ENCODE results near the gene TGFB2. TPM values are rescaled to one million over a fixed set of nuclear protein-coding genes. Genes with fewer than 3 reads are reported as not detected.

Gene TGFB2
- 32.8 TPM for total RNA-seq
- polyA plus RNA-seq = 5.1 TPM

DNA sequence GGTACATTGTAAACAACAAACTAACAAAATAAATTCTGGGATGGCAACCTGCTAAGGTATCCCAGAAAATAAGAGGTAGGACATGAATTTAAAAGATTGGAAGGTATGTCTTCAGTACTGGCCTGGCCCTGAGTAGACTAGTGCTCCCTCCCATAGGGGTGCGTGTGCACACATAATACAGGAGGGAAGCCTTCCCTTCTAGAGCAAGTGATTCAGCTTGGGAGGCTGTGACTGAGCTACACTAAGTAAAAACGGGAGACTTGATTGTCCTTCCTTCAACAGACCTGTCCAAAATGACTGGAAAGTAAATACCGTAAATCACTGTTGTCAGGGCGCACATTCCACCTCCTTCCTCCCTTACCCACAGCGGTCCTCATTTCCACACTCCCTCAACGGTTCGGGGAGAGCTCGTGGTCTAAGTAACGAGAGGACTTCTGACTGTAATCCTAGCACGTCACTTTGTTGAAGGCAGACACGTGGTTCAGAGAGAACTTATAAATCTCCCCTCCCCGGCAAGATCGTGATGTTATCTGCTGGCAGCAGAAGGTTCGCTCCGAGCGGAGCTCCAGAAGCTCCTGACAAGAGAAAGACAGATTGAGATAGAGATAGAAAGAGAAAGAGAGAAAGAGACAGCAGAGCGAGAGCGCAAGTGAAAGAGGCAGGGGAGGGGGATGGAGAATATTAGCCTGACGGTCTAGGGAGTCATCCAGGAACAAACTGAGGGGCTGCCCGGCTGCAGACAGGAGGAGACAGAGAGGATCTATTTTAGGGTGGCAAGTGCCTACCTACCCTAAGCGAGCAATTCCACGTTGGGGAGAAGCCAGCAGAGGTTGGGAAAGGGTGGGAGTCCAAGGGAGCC lies at the start of gene TGFB2:
TGFB2 (plus strand) TSS at position 523 of the 859 bp plus-strand sequence. CDS start 1,366 bp downstream, outside the sequence.
- Histone ChIP-seq H3K36me3 (ENCODE audit: insufficient read depth) (no peaks in the 10 kb centered on the region), H3K27ac (ENCODE audit: low read depth) (peak within 1 kb of the TSS; percentile 80), H3K4me3 (ENCODE audit: low read depth, low read length) (peak within 1 kb of the TSS; percentile 71), H3K4me1 (ENCODE audit: insufficient read depth) (no peaks in the 10 kb centered on the region)
- DNase-seq (ENCODE audit: extremely low spot score) = peak; percentile 57
- WGBS = 4% methylated on average over 22 of the region's 22 CpGs

DNA sequence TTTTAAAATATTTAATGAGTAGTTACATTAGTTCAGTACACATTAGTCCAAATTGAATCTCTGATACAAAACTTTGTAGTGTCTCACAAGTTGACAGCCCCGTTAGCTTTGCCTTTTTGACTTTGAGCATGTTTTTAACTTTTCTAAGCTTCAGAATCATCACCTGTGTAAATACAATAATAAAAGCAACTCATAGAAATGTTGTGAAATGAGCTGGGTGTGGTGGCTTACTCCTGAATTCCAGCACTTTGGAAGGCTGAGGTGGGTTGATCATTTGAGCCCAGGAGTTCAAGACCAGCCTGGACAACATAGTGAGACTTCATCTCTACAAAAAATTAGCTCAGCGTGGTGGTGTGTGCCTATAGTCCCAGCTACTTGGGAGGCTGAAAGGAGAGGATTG lies 49.0 kb upstream of the TGFB2 start:
- WGBS = 90% methylated on average over 2 of the region's 2 CpGs
- Histone ChIP-seq H3K36me3 (ENCODE audit: insufficient read depth) (no peaks in the 10 kb centered on the region), H3K4me3 (ENCODE audit: low read depth, low read length) (no peak overlapping the region), H3K27ac (ENCODE audit: low read depth) (no peak overlapping the region), H3K4me1 (ENCODE audit: insufficient read depth) (no peaks in the 10 kb centered on the region)
- no peak for DNase-seq (ENCODE audit: extremely low spot score)

DNA sequence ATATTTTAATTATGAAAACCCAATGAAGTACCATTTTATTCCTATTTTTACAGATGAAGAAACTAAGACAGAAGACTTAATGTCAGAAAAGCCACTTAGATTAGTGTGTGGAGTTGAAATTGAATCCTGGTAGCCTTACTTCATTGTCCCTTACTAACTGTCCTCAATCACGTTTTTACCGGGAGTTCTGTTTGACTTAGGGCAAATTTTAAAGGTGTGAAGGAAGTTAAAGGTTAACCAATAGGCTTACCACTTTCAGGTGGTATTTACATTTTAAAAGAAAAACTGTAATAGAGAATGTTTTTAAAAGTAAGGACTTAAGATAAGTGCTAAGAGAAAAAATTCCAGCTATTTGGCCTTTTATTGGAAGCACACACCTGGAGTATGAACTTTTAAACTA lies 47.7 kb upstream of the TGFB2 start:
- Histone ChIP-seq H3K36me3 (ENCODE audit: insufficient read depth) (no peaks in the 10 kb centered on the region), H3K4me3 (ENCODE audit: low read depth, low read length) (no peak overlapping the region), H3K4me1 (ENCODE audit: insufficient read depth) (no peaks in the 10 kb centered on the region), H3K27ac (ENCODE audit: low read depth) (no peak overlapping the region)
- no peak for DNase-seq (ENCODE audit: extremely low spot score)
- 81% methylated on average over 2 of the region's 2 CpGs for WGBS

DNA sequence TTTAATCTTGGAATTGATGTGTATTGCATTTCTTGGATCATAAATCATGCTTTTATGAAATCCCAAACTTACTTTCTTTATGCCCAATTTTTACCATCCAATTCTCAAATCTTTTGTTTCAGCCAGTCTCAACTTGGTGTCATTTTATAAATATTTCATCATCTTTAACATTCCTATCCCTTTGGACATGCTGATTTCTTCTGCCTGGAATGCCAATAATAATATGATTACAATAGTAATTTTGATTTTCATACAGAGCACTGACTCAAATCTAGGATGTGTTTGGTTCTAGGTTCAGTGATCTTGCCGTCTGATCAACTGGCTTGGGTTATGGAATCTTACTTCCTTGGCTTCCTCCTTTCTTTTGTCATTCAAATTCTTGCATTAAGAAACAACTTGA lies 47.3 kb upstream of the TGFB2 start:
- no peak for DNase-seq (ENCODE audit: extremely low spot score)
- Histone ChIP-seq H3K27ac (ENCODE audit: low read depth) (no peak overlapping the region), H3K4me1 (ENCODE audit: insufficient read depth) (no peaks in the 10 kb centered on the region), H3K4me3 (ENCODE audit: low read depth, low read length) (no peak overlapping the region), H3K36me3 (ENCODE audit: insufficient read depth) (no peaks in the 10 kb centered on the region)
- WGBS = 91% methylated on average over 1 of the region's 1 CpG

DNA sequence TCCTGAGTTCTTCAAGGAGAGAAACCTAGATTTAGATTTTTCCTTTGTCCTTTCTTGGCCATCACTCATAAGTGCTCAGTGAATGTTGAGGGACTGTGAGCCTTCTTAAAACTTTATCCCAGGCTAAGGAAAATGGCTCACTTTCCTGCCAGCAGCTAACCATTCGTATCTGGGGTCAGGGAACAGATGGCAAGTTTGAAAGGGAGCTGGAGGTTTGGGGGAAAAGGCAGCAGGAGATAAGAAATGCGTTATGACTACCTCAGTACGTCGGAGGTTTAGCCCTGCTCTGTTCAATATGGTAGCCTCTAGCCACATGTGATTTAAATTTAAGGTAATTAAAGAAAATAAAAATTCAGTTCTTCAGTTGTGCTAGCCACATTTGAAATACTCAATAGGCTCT lies 46.7 kb upstream of the TGFB2 start:
- Histone ChIP-seq H3K4me1 (ENCODE audit: insufficient read depth) (no peaks in the 10 kb centered on the region), H3K27ac (ENCODE audit: low read depth) (no peak overlapping the region), H3K4me3 (ENCODE audit: low read depth, low read length) (no peak overlapping the region), H3K36me3 (ENCODE audit: insufficient read depth) (no peaks in the 10 kb centered on the region)
- DNase-seq (ENCODE audit: extremely low spot score) = no peak
- 75% methylated on average over 4 of the region's 4 CpGs for WGBS

DNA sequence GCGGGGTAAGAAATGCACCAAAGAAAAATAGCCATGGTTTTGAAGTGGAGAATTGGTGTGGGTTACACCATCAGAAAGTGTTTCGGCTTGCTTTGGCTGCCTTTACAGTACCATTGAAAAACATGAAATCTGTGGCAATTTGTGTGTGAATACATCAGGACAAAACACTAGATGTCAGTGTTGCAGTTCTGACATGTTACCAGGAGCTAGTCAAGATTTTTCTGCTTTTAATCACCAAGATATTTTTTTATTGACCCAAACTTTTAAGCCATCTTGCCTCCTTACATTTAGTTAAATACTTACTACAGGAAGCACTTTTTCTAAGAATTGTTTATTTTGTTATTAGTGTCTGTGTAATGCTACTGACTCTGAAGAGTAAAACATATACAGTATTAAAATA lies 45.7 kb upstream of the TGFB2 start:
- DNase-seq (ENCODE audit: extremely low spot score) = no peak
- Histone ChIP-seq H3K4me3 (ENCODE audit: low read depth, low read length) (no peak overlapping the region), H3K36me3 (ENCODE audit: insufficient read depth) (no peaks in the 10 kb centered on the region), H3K4me1 (ENCODE audit: insufficient read depth) (no peaks in the 10 kb centered on the region), H3K27ac (ENCODE audit: low read depth) (no peak overlapping the region)
- WGBS = 70% methylated on average over 2 of the region's 2 CpGs

DNA sequence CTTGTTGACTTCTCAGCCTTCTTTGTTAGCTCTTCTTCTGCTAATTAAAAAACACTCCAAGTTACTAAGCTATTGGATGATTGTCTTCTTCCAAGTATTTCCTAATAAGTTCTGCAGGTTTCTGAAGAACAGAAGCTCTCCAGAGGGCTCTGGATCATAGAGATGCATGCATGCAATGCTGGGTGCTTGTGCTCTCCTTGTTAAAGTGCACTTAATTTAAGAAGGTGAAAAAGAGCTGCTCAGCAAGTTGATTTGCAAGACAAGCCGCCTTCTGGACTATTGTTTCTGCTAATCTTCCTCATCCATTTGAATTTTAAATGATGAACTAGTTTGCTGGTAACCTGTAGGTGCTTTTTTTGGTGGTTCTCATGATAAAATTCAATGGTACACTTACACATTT lies 43.9 kb upstream of the TGFB2 start:
- H3K4me1 ChIP-seq (ENCODE audit: insufficient read depth) = no peaks in the 10 kb centered on the region
- H3K4me3 ChIP-seq (ENCODE audit: low read depth, low read length) = no peak overlapping the region
- no peak overlapping the region for H3K27ac ChIP-seq (ENCODE audit: low read depth)
- DNase-seq (ENCODE audit: extremely low spot score) = no peak
- peaks cover 1% of the 10 kb centered on the region for H3K36me3 ChIP-seq (ENCODE audit: insufficient read depth)
- 97% methylated on average over 1 of the region's 1 CpG for WGBS

DNA sequence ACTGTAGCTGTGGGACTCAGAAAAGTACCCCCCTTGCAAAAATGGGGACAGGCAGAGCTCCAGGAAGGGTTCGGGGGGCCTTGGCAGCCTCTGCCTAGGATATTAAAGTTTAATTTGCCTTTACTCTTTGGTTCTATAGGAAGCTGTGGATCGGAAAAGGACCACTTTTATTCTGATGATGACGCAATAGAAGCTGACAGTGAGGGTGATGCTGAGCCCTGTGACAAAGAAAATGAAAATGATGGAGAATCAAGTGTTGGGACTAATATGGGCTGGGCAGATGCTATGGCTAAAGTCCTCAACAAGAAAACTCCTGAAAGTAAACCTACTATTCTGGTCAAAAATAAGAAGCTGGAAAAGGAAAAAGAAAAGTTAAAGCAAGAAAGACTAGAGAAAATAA lies 43.0 kb upstream of the TGFB2 start:
- DNase-seq (ENCODE audit: extremely low spot score) = no peak
- peaks cover 1% of the 10 kb centered on the region for H3K36me3 ChIP-seq (ENCODE audit: insufficient read depth)
- H3K4me3 ChIP-seq (ENCODE audit: low read depth, low read length) = no peak overlapping the region
- H3K4me1 ChIP-seq (ENCODE audit: insufficient read depth) = no peaks in the 10 kb centered on the region
- no peak overlapping the region for H3K27ac ChIP-seq (ENCODE audit: low read depth)
- 94% methylated on average over 3 of the region's 3 CpGs for WGBS

DNA sequence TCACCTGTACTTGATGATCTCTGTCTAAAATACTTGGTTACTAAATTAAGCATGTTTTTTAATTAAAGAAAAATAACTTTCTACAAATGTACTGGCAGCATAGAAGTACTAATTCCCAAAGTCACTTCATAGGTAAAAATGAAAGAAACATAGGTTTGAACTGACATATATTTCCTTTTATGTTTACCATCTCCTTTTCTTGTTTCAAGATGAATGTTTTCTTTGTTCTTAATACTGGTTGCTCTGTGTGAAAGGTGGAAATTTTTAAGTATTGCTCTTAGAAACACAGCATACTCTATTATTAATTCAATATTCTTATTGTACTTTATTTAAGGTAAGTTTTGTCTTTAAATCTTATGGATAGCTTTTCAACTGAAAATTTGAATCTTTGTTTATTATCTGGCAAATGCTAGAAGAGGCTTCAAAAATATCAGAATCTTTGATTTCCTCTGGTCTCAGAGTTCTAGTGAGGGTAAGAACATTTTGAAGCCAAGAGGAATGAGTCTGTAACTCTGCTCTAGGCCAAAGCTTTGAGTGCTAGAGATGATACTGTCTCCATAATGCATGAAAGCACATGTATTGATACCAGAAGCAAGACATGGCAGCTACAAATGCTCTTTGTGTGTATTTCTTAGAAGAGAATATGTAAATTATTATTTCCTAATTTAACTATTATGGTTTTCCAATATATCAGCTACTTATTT lies 41.8 kb upstream of the TGFB2 start:
- H3K36me3 ChIP-seq (ENCODE audit: insufficient read depth) = peaks cover 1% of the 10 kb centered on the region

DNA sequence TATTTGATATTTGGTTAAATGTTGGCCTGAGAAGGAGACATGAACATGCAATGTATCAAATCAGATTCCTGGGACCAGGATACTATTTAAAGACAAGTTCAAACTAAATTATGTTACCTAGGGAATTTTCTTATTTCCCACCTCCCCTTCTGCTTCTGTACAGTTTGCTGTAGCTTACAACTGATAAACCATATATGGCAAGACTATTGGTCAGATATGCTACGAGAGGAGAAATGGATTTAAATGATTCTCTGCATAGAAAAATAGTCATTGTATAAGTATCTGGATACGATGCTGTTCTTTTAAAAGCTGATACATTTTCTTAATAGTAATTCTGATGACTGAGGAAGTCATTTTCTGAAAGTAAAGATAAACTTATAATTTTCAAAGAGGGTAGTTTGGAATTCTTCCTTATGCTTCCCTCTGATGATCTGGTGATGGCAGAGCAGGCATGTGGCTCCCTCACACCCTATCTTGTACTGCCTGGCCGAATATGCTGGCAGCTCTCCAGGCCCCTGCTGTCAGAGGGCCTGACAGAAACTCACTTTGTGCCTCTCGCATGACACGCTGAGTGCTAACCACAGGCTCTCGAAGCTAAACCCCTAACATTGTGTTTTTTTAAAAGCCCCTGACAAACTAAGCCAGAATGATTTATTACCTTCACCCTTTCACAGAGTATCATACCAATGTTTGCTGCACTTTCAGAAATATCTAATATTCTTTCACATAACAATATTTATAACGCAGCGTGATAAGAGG lies 40.7 kb upstream of the TGFB2 start:
- WGBS = 49% methylated on average over 8 of the region's 8 CpGs
- H3K27ac ChIP-seq (ENCODE audit: low read depth) = no peak overlapping the region
- H3K4me1 ChIP-seq (ENCODE audit: insufficient read depth) = no peaks in the 10 kb centered on the region
- H3K4me3 ChIP-seq (ENCODE audit: low read depth, low read length) = no peak overlapping the region
- DNase-seq (ENCODE audit: extremely low spot score) = no peak
- peaks cover 1% of the 10 kb centered on the region for H3K36me3 ChIP-seq (ENCODE audit: insufficient read depth)

More for the DNA sequence above, 41.8 kb upstream of the TGFB2 start:
- no peak overlapping the region for H3K4me3 ChIP-seq (ENCODE audit: low read depth, low read length)
- no peak for DNase-seq (ENCODE audit: extremely low spot score)
- no peak overlapping the region for H3K27ac ChIP-seq (ENCODE audit: low read depth)
- H3K4me1 ChIP-seq (ENCODE audit: insufficient read depth) = no peaks in the 10 kb centered on the region

DNA sequence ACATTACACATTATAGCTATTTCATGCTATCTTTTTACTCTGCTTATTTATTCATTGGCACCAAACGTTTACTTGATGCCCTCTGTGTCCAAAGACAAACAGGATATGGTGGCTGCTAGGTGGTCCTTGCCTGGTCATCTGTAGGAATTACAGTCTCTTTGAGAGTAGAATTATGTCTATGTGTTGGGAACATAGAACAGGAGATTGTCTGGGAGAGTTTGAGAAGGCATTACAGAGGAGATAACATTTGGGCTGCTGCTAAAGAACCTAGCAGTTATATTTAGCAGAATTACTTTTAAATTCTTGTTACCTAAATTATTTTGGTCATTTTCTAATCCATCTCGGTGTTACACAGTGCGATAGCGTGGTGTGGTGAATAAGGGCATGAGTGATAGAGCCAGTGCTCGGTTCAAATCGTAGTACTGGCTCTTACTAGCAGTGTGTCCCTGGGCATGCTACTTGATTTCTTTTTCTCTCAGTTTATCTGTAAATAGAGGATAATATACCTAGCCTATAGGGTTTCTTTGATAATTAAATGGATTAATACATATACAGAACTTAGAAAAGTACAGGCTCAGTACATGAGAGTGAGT lies 39.6 kb upstream of the TGFB2 start:
- no peak overlapping the region for H3K4me3 ChIP-seq (ENCODE audit: low read depth, low read length)
- 56% methylated on average over 6 of the region's 6 CpGs for WGBS
- DNase-seq (ENCODE audit: extremely low spot score) = no peak
- H3K4me1 ChIP-seq (ENCODE audit: insufficient read depth) = no peaks in the 10 kb centered on the region
- no peak overlapping the region for H3K27ac ChIP-seq (ENCODE audit: low read depth)
- H3K36me3 ChIP-seq (ENCODE audit: insufficient read depth) = peaks cover 1% of the 10 kb centered on the region

DNA sequence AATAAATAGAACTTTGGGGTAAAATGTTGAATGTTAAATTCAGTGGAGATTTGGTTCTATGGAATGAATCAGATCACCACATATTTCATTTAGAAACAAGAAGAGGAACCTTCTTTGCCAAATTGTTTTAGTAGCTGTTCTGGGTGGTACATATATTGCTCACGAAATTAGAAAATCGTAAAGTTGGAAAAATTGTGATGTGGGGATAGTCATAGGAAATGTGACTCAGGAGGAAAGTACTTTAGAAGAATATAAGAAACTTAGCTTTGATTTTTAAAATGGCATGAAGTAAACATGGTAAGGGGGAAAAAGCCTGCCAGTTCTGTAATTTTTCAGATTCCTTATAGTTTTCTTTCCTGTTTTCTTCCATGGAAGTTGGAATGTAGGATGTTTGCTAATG lies 32.6 kb upstream of the TGFB2 start:
- Histone ChIP-seq H3K36me3 (ENCODE audit: insufficient read depth) (no peaks in the 10 kb centered on the region), H3K4me3 (ENCODE audit: low read depth, low read length) (no peak overlapping the region), H3K4me1 (ENCODE audit: insufficient read depth) (no peaks in the 10 kb centered on the region), H3K27ac (ENCODE audit: low read depth) (no peak overlapping the region)
- WGBS = 94% methylated on average over 2 of the region's 2 CpGs
- no peak for DNase-seq (ENCODE audit: extremely low spot score)

DNA sequence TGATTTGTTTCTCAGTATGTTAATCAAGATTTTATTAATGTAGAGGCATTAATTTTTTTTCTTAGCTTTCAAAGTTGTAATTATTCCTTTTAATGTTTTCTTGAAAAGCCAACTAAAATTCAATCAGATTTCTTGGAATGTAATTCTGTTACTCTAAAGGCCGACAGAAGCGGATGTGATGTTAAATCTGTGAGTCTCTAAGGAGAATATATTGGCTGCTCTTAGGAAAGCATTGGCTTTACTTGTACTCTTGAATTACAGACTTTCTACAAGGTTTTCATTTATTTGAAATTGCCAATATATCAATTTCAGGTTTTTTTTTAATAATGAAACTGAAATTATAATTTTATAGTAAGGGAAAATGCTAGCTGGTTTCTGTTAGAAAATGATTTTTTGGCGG lies 30.8 kb upstream of the TGFB2 start:
- no peak overlapping the region for H3K4me3 ChIP-seq (ENCODE audit: low read depth, low read length)
- H3K27ac ChIP-seq (ENCODE audit: low read depth) = no peak overlapping the region
- no peak for DNase-seq (ENCODE audit: extremely low spot score)
- no peaks in the 10 kb centered on the region for H3K36me3 ChIP-seq (ENCODE audit: insufficient read depth)
- H3K4me1 ChIP-seq (ENCODE audit: insufficient read depth) = no peaks in the 10 kb centered on the region
- 97% methylated on average over 3 of the region's 3 CpGs for WGBS

All from urinary bladder (tissue), 4 donors.